HL-60 (cell line): ENCODE measurements around the gene ZNF384.

Experiments
- DNase-seq, 2 experiments: peaks; one replicate each; pipeline ENCODE4 v3.0.0-alpha.2; 2010 to 2020; ENCODE audit warnings: low read depth in 1 of 2, low spot score in 1 of 2
- H3K27ac ChIP-seq: fragments of 250-450 bp; sonication (Bioruptor Pico); replicated peaks from 2 replicates; pipeline ENCODE4 v1.5.1; 2020; ENCODE audit warnings: mild to moderate bottlenecking, moderate library complexity
- H3K27me3 ChIP-seq: fragments of 250-450 bp; sonication (Bioruptor Pico); 2 replicates; pipeline ENCODE4 v1.5.1; 2021; ENCODE audit warnings: mild to moderate bottlenecking, moderate library complexity; ENCODE audit not compliant: insufficient read depth, poor library complexity, severe bottlenecking
- H3K4me3 ChIP-seq: replicated peaks from 2 replicates; pipeline ENCODE4 v1.5.1; 2011; ENCODE audit warnings: mild to moderate bottlenecking, control low read depth, low read length; ENCODE audit not compliant: insufficient read depth
- CTCF ChIP-seq: IDR thresholded peaks from one replicate; pipeline ENCODE4 v1.5.1; 2011; ENCODE audit warnings: low read length, control low read depth, inconsistent platforms; ENCODE audit not compliant: insufficient read depth
- GABPA ChIP-seq: IDR thresholded peaks from 2 replicates; pipeline ENCODE4 v1.6.1; 2012; ENCODE audit warnings: low read depth
- POLR2AphosphoS5 ChIP-seq: IDR thresholded peaks from 2 replicates; pipeline ENCODE4 v1.6.1; 2012; ENCODE audit warnings: low read depth
- REST ChIP-seq: IDR thresholded peaks from 2 replicates; pipeline ENCODE4 v1.6.1; 2012; ENCODE audit warnings: low read depth; ENCODE audit not compliant: insufficient replicate concordance
- SPI1 ChIP-seq: IDR thresholded peaks from 2 replicates; pipeline ENCODE4 v1.6.1; 2012; ENCODE audit warnings: low read depth, mild to moderate bottlenecking, borderline replicate concordance

The ZNF384 gene

DNA sequence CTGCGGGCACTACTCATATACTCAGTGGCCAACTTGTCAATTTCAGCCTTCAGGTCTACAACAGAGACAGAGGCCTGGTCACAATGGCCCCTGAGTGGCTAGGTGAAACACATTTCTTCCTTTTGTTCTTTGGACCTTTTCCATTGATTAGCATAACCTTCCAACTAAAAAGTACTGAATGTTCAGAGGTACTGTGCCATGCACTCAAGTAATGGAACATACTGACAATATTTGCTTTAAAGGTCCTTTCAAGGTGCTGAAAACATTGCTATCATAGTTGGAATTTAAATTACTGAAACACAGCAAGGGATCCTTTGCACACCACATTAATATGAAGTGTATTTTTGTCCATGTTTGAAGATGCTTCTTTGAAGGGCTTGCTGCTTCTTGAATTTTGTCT is 35.8 kb downstream of the ZNF384 start:
- no peak overlapping the region for H3K4me3 ChIP-seq
- DNase-seq = no peak
- H3K27ac ChIP-seq = no peak overlapping the region
- TF ChIP-seq CTCF = no peak
- no peak for TF ChIP-seq POLR2AphosphoS5
- no peak for TF ChIP-seq GABPA
- TF ChIP-seq REST = no peak
- TF ChIP-seq SPI1 = no peak
- H3K27me3 ChIP-seq = no peaks in the 10 kb centered on the region

- TF ChIP-seq SPI1 (no peak), GABPA (no peak), POLR2AphosphoS5 (no peak), REST (no peak), CTCF (no peak)
- H3K27ac ChIP-seq = no peak overlapping the region
- DNase-seq = no peak
- no peak overlapping the region for H3K4me3 ChIP-seq
- H3K27me3 ChIP-seq = no peaks in the 10 kb centered on the region
Observed at GRCh38 chr12:6652391-6652790, 36.8 kb downstream of the ZNF384 start.

DNA sequence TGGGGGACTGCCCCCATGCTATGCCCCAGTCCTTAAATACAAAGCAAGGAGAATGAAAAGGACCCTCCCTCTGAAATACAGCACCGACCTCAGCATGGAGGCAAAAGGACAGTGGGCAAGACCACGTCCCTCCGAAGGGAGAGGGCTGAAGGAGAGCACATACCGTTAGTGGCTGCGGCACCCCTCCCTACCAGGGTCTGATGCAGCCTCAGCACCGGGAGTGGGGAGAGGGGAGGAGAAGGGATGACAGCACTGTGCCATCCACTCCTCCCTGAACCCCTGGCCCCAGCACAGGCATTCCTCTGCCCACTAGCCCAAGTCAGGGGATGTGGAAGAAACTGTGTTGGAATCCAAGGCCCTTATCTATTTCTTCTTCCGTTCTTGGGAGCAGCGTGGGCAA is 38.3 kb downstream of the ZNF384 start:
- H3K27ac ChIP-seq = no peak overlapping the region

DNA sequence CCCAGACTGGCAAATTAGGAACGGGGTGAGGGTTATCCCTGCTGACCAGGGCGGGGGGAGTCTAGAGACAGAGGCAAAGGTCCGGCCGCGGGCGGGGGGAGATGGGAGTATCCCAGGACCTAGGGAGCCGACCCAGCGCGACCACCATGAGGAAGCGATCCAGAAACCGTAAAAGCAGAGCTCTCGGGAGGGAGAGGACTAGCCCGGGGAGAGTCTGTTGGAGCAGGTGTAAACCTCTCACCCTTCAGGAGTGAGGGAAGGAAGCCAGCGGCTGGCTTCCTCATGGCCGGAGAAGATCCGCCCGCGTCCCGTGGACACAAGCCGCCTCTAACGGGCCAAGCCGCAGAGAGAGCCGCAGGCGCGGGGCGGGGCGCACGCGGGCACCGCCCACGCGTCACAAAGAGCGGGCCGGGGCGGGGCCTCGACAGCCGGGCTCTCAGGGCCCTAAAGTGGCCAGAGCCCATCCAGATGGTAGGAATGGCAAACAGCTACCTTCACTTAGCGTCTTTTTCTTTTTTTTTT is 42.0 kb downstream of the ZNF384 start, which contains the start of gene ACRBP:
TSS of gene ACRBP (minus strand) at position 350 of the 522 bp plus-strand sequence. CDS start at position 284, 66 bp downstream.
- TF ChIP-seq REST (peak; percentile 43), CTCF (no peak), GABPA (no peak), POLR2AphosphoS5 (peak; percentile 81), SPI1 (peak; percentile 30; the same call in 1 of the 2 replicates)
- peak; percentile 80 to 82 for DNase-seq
- H3K27ac ChIP-seq = peak within 1 kb of the TSS; percentile 74
- H3K27me3 ChIP-seq = no peaks in the 10 kb centered on the region
- peak within 1 kb of the TSS; percentile 46 for H3K4me3 ChIP-seq

More for the DNA sequence above, 38.3 kb downstream of the ZNF384 start:
- TF ChIP-seq SPI1 (no peak), GABPA (no peak)
- no peaks in the 10 kb centered on the region for H3K27me3 ChIP-seq
- DNase-seq = no peak
- no peak overlapping the region for H3K4me3 ChIP-seq
